GM12878 (cell line): ENCODE data around the gene GDA. TPM values are rescaled to one million over a fixed set of nuclear protein-coding genes. Genes with fewer than 3 reads are reported as not detected.

Experiments
- ATAC-seq: fragments of 200-7000 bp; cut with Tn5 transposase; 3 replicates; pipeline ENCODE4 v1.9.1; 2020; ENCODE audit warnings: mild to moderate bottlenecking, moderate library complexity
- BruUV-seq: library from RNA; stranded (reverse); fragments of 400-500 nt; replicated peaks from 2 replicates; lab custom pipeline; 2021; lab: Mats Ljungman, UMichigan
- CTCF ChIA-PET: fragments of 300-600 bp; sonication (Branson Sonifier 250); formaldehyde crosslinking; extraction: SDS; loops from one replicate; lab custom pipeline; 2021; ENCODE audit warnings: inconsistent platforms; lab: Yijun Ruan, JAX
- POLR2A ChIA-PET: fragments of 350-600 bp; formaldehyde crosslinking; extraction: SDS; loops from one replicate; lab custom pipeline; 2021; ENCODE audit warnings: inconsistent platforms; lab: Charles Lee
- RAD21 ChIA-PET: fragments of 300-600 bp; sonication (Branson Sonifier 250); formaldehyde crosslinking; loops from one replicate; lab custom pipeline; 2023; ENCODE audit warnings: antibody characterized with exemption; ENCODE audit not compliant: unreplicated experiment; lab: Charles Lee
- SMC1A ChIA-PET: fragments of 300-600 bp; sonication (Branson Sonifier 250); formaldehyde crosslinking; loops from one replicate; lab custom pipeline; 2023; ENCODE audit not compliant: unreplicated experiment, uncharacterized antibody; lab: Charles Lee
- DNase-seq: peaks from one replicate; pipeline ENCODE4 v3.0.0-alpha.2; 2011; ENCODE audit warnings: low read depth, low spot score
- FAIRE-seq: peaks from 3 replicates; lab custom pipeline; 2011; peaks lifted over from hg19 to GRCh38; lab: Jason Lieb, UNC
- H2AFZ ChIP-seq: 2 replicates; pipeline ENCODE4 v1.6.0; 2011; ENCODE audit warnings: low read depth, low read length, control low read depth; ENCODE audit not compliant: control insufficient read depth
- H3K27ac ChIP-seq: 2 replicates; pipeline ENCODE4 v1.5.1; 2011; ENCODE audit warnings: control low read depth; ENCODE audit not compliant: control insufficient read depth, insufficient read depth
- H3K27me3 ChIP-seq, 2 experiments: replicated peaks in 1 of 2; 2 replicates each; pipeline versions ENCODE4 v1.6.0 to v1.6.1; 2011; ENCODE audit warnings: low read length in 1 of 2; ENCODE audit not compliant: control insufficient read depth in 2 of 2, insufficient read depth in 2 of 2
- H3K36me3 ChIP-seq, 2 experiments: 2 replicates each; pipeline ENCODE4 v1.5.1; 2011; ENCODE audit warnings: low read length in 1 of 2; ENCODE audit not compliant: control insufficient read depth in 2 of 2, insufficient read depth in 2 of 2
- H3K4me1 ChIP-seq: 2 replicates; pipeline ENCODE4 v1.6.1; 2011; ENCODE audit warnings: mild to moderate bottlenecking, low read length, moderate library complexity, mixed read lengths; ENCODE audit not compliant: control insufficient read depth, insufficient read depth
- H3K4me2 ChIP-seq: 2 replicates; pipeline ENCODE4 v1.6.0; 2011; ENCODE audit warnings: control low read depth; ENCODE audit not compliant: control insufficient read depth, insufficient read depth
- H3K4me3 ChIP-seq: fragments of 200-600 bp; sonication (generic); 2 replicates; pipeline ENCODE4 v1.5.1; 2016
- H3K79me2 ChIP-seq: 2 replicates; pipeline ENCODE4 v1.6.0; 2011; ENCODE audit warnings: low read length; ENCODE audit not compliant: control insufficient read depth, insufficient read depth
- H3K9ac ChIP-seq: 2 replicates; pipeline ENCODE4 v1.8.0; 2011; ENCODE audit warnings: low read length, control low read depth, mixed read lengths; ENCODE audit not compliant: control insufficient read depth, insufficient read depth
- H3K9me3 ChIP-seq: replicated peaks from 3 replicates; pipeline ENCODE4 v1.5.1; 2011; ENCODE audit warnings: mild to moderate bottlenecking, low read length; ENCODE audit not compliant: control insufficient read depth, insufficient read depth
- H4K20me1 ChIP-seq: 2 replicates; pipeline ENCODE4 v1.6.0; 2011; ENCODE audit not compliant: control insufficient read depth, insufficient read depth
- ASH2L ChIP-seq: fragments of 300-600, 200-600 bp; sonication (generic); IDR thresholded peaks from 2 replicates; pipeline ENCODE4 v1.6.1; 2017; ENCODE audit warnings: low read depth, mild to moderate bottlenecking, borderline replicate concordance
- BHLHE40 ChIP-seq, 2 experiments: fragments of 450-650 bp in 1 of 2; IDR thresholded peaks; 2 replicates each; pipeline ENCODE4 v1.6.1; 2011 to 2017; ENCODE audit warnings: low read depth in 2 of 2, borderline replicate concordance in 1 of 2, improper control_type of control experiment in 1 of 2, low read length in 1 of 2, mild to moderate bottlenecking in 1 of 2
- BMI1 ChIP-seq: fragments of 450-650 bp; IDR thresholded peaks from 2 replicates; pipeline ENCODE4 v1.6.1; 2016; ENCODE audit warnings: mild to moderate bottlenecking, moderate library complexity, borderline replicate concordance
- CHD1 ChIP-seq: IDR thresholded peaks from 2 replicates; pipeline ENCODE4 v1.6.1; 2012; ENCODE audit warnings: low read depth, low read length, improper control_type of control experiment
- HDAC2 ChIP-seq: fragments of 200-600 bp; sonication (generic); IDR thresholded peaks from 2 replicates; pipeline ENCODE4 v1.6.1; 2017
- IKZF2 ChIP-seq, 2 experiments: fragments of 450-650 bp; IDR thresholded peaks; 2 replicates each; pipeline ENCODE4 v1.6.1; 2017; ENCODE audit warnings: mild to moderate bottlenecking in 2 of 2, moderate library complexity in 2 of 2
- IRF4 ChIP-seq: IDR thresholded peaks from 2 replicates; pipeline ENCODE4 v1.6.1; 2011; ENCODE audit warnings: low read depth, low read length
- MAX ChIP-seq: IDR thresholded peaks from 2 replicates; pipeline ENCODE4 v1.6.1; 2012; ENCODE audit warnings: low read depth, low read length, improper control_type of control experiment
- MYB ChIP-seq: fragments of 150-350 bp; IDR thresholded peaks from 2 replicates; pipeline ENCODE4 v1.6.1; 2014; ENCODE audit warnings: mild to moderate bottlenecking, low read depth, low read length, borderline replicate concordance
- PAX5 ChIP-seq: IDR thresholded peaks from 2 replicates; pipeline ENCODE4 v1.6.1; 2011; ENCODE audit warnings: low read depth, low read length, borderline replicate concordance
- POLR2AphosphoS2 ChIP-seq: IDR thresholded peaks from 2 replicates; pipeline ENCODE4 v1.6.1; 2011; ENCODE audit warnings: low read depth, mild to moderate bottlenecking, low read length, improper control_type of control experiment, moderate library complexity
- PRDM15 ChIP-seq: fragments of 450-650 bp; formaldehyde crosslinking; IDR thresholded peaks from 2 replicates; pipeline ENCODE4 v1.4.0; 2020; ENCODE audit warnings: mild to moderate bottlenecking, moderate library complexity
- RAD51 ChIP-seq: fragments of 450-650 bp; IDR thresholded peaks from 2 replicates; pipeline ENCODE4 v1.6.1; 2016; ENCODE audit warnings: moderate library complexity, mild to moderate bottlenecking, inconsistent platforms
- RELA ChIP-seq: fragments of 450-650 bp; IDR thresholded peaks from 2 replicates; pipeline ENCODE4 v1.8.0; 2014; ENCODE audit warnings: borderline replicate concordance; ENCODE audit not compliant: partially characterized antibody
- SMC3 ChIP-seq: IDR thresholded peaks from 2 replicates; pipeline ENCODE4 v1.6.1; 2011; ENCODE audit warnings: low read length, improper control_type of control experiment, borderline replicate concordance
- SUZ12 ChIP-seq: fragments of 200-600 bp; sonication (generic); IDR thresholded peaks from one replicate; pipeline ENCODE4 v1.6.1; 2018; ENCODE audit warnings: antibody characterized with exemption, mild to moderate bottlenecking; ENCODE audit not compliant: unreplicated experiment
- ZBTB4 ChIP-seq: fragments of 450-650 bp; formaldehyde crosslinking; IDR thresholded peaks from 2 replicates; pipeline ENCODE4 v1.4.0; 2022; ENCODE audit warnings: mild to moderate bottlenecking, moderate library complexity
- WGBS: methylation state at CpG from one replicate; pipeline ENCODE4 v1.1.6; 2016; ENCODE audit warnings: low lambda C conversion rate; ENCODE audit not compliant: insufficient replicate concordance, insufficient coverage; ENCODE audit errors: missing lambda C conversion rate; 5-methylcytosine and 5-hydroxymethylcytosine counted together
- in situ Hi-C: fragments of 300-500 bp; cut with MboI; formaldehyde crosslinking; loops from 9 replicates; pipeline ENCODE4 v1.14.3; 2018; ENCODE audit warnings: mixed read lengths
- intact Hi-C: fragments of 100-400 bp; cut with micrococcal nuclease; formaldehyde crosslinking; loops from one replicate; pipeline ENCODE4 v1.14.2; 2022; ENCODE audit not compliant: unreplicated experiment
- polyA plus RNA-seq, 11 experiments: library from polyadenylated mRNA; depleted of rRNA in 4 of 11; unstranded in 6 of 11; stranded (reverse) in 5 of 11; fragments of >200 nt; fragmentation: Nextera tagmentation in 4 of 11; fragmentation: Illumina TruSeq in 1 of 11; extraction: Ambion mirVana in 4 of 11; extraction: Trizol in 1 of 11; gene quantifications; 1 replicate in 1 of 11; 2 replicates in 10 of 11; pipeline versions ENCODE4 v1.2.1 to v1.2.3, GENCODE V29; 2011 to 2016; ENCODE audit warnings: inconsistent platforms in 2 of 11, missing spikeins in 2 of 11, low read depth in 1 of 11
- total RNA-seq, 4 experiments: library from RNA; depleted of rRNA in 3 of 4; stranded (reverse); fragments of >200 nt in 3 of 4; fragmentation: Illumina TruSeq in 1 of 4; extraction: Trizol in 1 of 4; gene quantifications; 2 replicates each; pipeline versions ENCODE4 v1.2.1 to v1.2.3, GENCODE V29; 2013 to 2021

Gene GDA
- total and polyA plus RNA-seq, 10 of the 15 experiments (the other 5 are each of a cell fraction or from before 2014, with no cell fraction given): 0.19 to 17.9 (median 0.48) TPM; not detected in 2

- in situ Hi-C loops: no loop called here
- intact Hi-C loops: loop anchor here (5.0 to 10.0 kb wide), 5 partner anchors 164 to 617 kb away; partner anchors contain the start of genes TMC1 and ZFAND5
- TF ChIP-seq SMC3 (no peak), MYB (no peak), PRDM15 (CRISPR knock-in tag) (no peak), SUZ12 (no peak), MAX (no peak), ZBTB4 (CRISPR knock-in tag) (no peak), RAD51 (no peak), ASH2L (no peak), HDAC2 (no peak), CHD1 (no peak), BHLHE40 (IDR thresholded peaks at IDR 0.05; ENCODE audit: borderline replicate concordance in 1 of 2, low read depth in 2 of 2, low read length in 1 of 2) (no peak), POLR2AphosphoS2 (no peak), IKZF2 (IDR thresholded peaks at IDR 0.05) (no peak), BMI1 (no peak), IRF4 (no peak), RELA (no peak), PAX5 (no peak)
These were observed 51.2 kb downstream of the GDA start for GRCh38 chr9:72200452-72200851.

More at GRCh38 chr9:72200452-72200851, 51.2 kb downstream of the GDA start:
- no TSS peak for BruUV-seq
- POLR2A ChIA-PET: interaction anchor here (0.6 kb wide), 1 partner anchor 948 kb away, joined by 6 read pairs; no protein-coding TSS in a partner anchor
- no peak for FAIRE-seq
- Histone ChIP-seq H3K9ac (no peak overlapping the region), H3K4me3 (no peak overlapping the region), H4K20me1 (no peaks in the 10 kb centered on the region), H3K79me2 (no peaks in the 10 kb centered on the region), H3K27ac (no peak overlapping the region), H3K4me2 (no peak overlapping the region), H3K36me3 (no peaks in the 10 kb centered on the region), H3K4me1 (peaks cover 1% of the 10 kb centered on the region), H3K27me3 (no peaks in the 10 kb centered on the region), H3K9me3 (no peaks in the 10 kb centered on the region), H2AFZ (no peak overlapping the region)
- CTCF ChIA-PET: interaction anchor here (0.7 to 10.5 kb wide), 4 partner anchors 46 to 161 kb away, joined by 3 to 468 read pairs (median 6); no protein-coding TSS in a partner anchor
- WGBS: 44% methylated on average over 6 of the region's 6 CpGs
- no peak for DNase-seq
- SMC1A ChIA-PET: interaction anchor here (1.4 to 12.2 kb wide), 3 partner anchors 46 to 161 kb away, joined by 4 to 446 read pairs (median 80); no protein-coding TSS in a partner anchor
- ATAC-seq: no peak
- RAD21 ChIA-PET: interaction anchor here (0.7 to 13.6 kb wide), 2 partner anchors 72 to 573 kb away, joined by 3 to 242 read pairs; no protein-coding TSS in a partner anchor
